Smooth muscle cell (in vitro differentiated cells): ENCODE results near the gene NKAIN2. TPM values are rescaled to one million over a fixed set of nuclear protein-coding genes. Genes with fewer than 3 reads are reported as not detected.

ENCODE experiments used
- DNase-seq: peaks from one replicate; lab custom pipeline; 2025; ENCODE audit not compliant: unreplicated experiment; lab: John Stamatoyannopoulos, UW
- H2AFZ ChIP-seq: fragments of 200-600 bp; sonication (generic); 2 replicates; pipeline ENCODE4 v1.6.0; 2016; ENCODE audit warnings: antibody characterized with exemption, low read depth, mild to moderate bottlenecking
- H3F3A ChIP-seq: fragments of 200-600 bp; sonication (generic); 2 replicates; pipeline ENCODE4 v1.6.0; 2017; ENCODE audit warnings: antibody characterized with exemption, low read depth
- H3K27ac ChIP-seq: fragments of 200-600 bp; sonication (generic); 2 replicates; pipeline ENCODE4 v1.5.1; 2016; ENCODE audit warnings: low read depth, mild to moderate bottlenecking
- H3K27me3 ChIP-seq: fragments of 200-600 bp; sonication (generic); 2 replicates; pipeline ENCODE4 v1.6.1; 2016; ENCODE audit warnings: low read depth, mild to moderate bottlenecking
- H3K36me3 ChIP-seq: fragments of 200-600 bp; sonication (generic); 2 replicates; pipeline ENCODE4 v1.5.1; 2016; ENCODE audit warnings: low read depth
- H3K4me1 ChIP-seq: fragments of 200-600 bp; sonication (generic); 2 replicates; pipeline ENCODE4 v1.5.1; 2016; ENCODE audit warnings: low read depth
- H3K4me2 ChIP-seq: fragments of 200-600 bp; sonication (generic); 2 replicates; pipeline ENCODE4 v1.6.0; 2016; ENCODE audit warnings: mild to moderate bottlenecking
- H3K4me3 ChIP-seq: fragments of 200-600 bp; sonication (generic); 2 replicates; pipeline ENCODE4 v1.5.1; 2016; ENCODE audit warnings: mild to moderate bottlenecking
- H3K79me2 ChIP-seq: fragments of 200-600 bp; sonication (generic); 2 replicates; pipeline ENCODE4 v1.6.0; 2016; ENCODE audit warnings: low read depth, mild to moderate bottlenecking
- H3K9ac ChIP-seq: fragments of 200-600 bp; sonication (generic); 2 replicates; pipeline ENCODE4 v1.6.0; 2016; ENCODE audit warnings: low read depth
- H3K9me3 ChIP-seq: fragments of 200-600 bp; sonication (generic); replicated peaks from 2 replicates; pipeline ENCODE4 v1.5.1; 2016; ENCODE audit warnings: low read depth
- H4K20me1 ChIP-seq: fragments of 200-600 bp; sonication (generic); 2 replicates; pipeline ENCODE4 v1.6.0; 2016; ENCODE audit warnings: low read depth
- CTCF ChIP-seq: fragments of 200-600 bp; sonication (generic); IDR thresholded peaks from 2 replicates; pipeline ENCODE4 v1.5.1; 2017; ENCODE audit warnings: borderline replicate concordance, mild to moderate bottlenecking, antibody characterized with exemption; ENCODE audit not compliant: insufficient read depth, poor library complexity, severe bottlenecking
- WGBS: methylation state at CpG from one replicate; pipeline ENCODE4 v1.1.7; 2016; ENCODE audit warnings: low lambda C conversion rate; 5-methylcytosine and 5-hydroxymethylcytosine counted together
- polyA plus RNA-seq: library from polyadenylated mRNA; unstranded; fragments of >200 nt; fragmentation: Nextera tagmentation; extraction: Ambion mirVana; gene quantifications from 2 replicates; pipeline ENCODE4 v1.2.1, GENCODE V29; 2016
- total RNA-seq: library from RNA; depleted of rRNA; stranded (reverse); fragments of >200 nt; gene quantifications from 2 replicates; pipeline ENCODE4 v1.2.3, GENCODE V29; 2014

NKAIN2 gene
- total and polyA plus RNA-seq, 2 experiments from 2014 or later, result 0.09 TPM; not detected in 1

GRCh38 chr6:124029567-124029966 lies 225.9 kb downstream of the NKAIN2 start:
- no peaks in the 10 kb centered on the region for H3K79me2 ChIP-seq
- no peaks in the 10 kb centered on the region for H3K27me3 ChIP-seq
- no peaks in the 10 kb centered on the region for H3F3A ChIP-seq
- H2AFZ ChIP-seq, result no peak overlapping the region
- H3K9ac ChIP-seq, result no peak overlapping the region
- H4K20me1 ChIP-seq, result no peaks in the 10 kb centered on the region
- no peak for DNase-seq
- no peak for TF ChIP-seq CTCF
- H3K36me3 ChIP-seq, result no peaks in the 10 kb centered on the region
- WGBS, result 78% methylated on average over 5 of the region's 5 CpGs
- H3K4me2 ChIP-seq, result no peak overlapping the region
- no peaks in the 10 kb centered on the region for H3K4me1 ChIP-seq
- no peak overlapping the region for H3K4me3 ChIP-seq
- H3K9me3 ChIP-seq, result no peaks in the 10 kb centered on the region
- no peak overlapping the region for H3K27ac ChIP-seq

GRCh38 chr6:124033501-124033900 lies 229.8 kb downstream of the NKAIN2 start:
- Histone ChIP-seq H3F3A (no peaks in the 10 kb centered on the region), H3K9me3 (no peaks in the 10 kb centered on the region), H3K27me3 (no peaks in the 10 kb centered on the region), H3K27ac (no peak overlapping the region), H3K36me3 (no peaks in the 10 kb centered on the region), H3K4me1 (no peaks in the 10 kb centered on the region), H3K79me2 (no peaks in the 10 kb centered on the region), H4K20me1 (no peaks in the 10 kb centered on the region), H2AFZ (no peak overlapping the region), H3K4me2 (no peak overlapping the region), H3K4me3 (no peak overlapping the region), H3K9ac (no peak overlapping the region)
- WGBS, result 61% methylated on average over 3 of the region's 3 CpGs
- TF ChIP-seq CTCF, result no peak
- no peak for DNase-seq

GRCh38 chr6:124036384-124036783 lies 232.7 kb downstream of the NKAIN2 start:
- 63% methylated on average over 2 of the region's 2 CpGs for WGBS

More at GRCh38 chr6:124036384-124036783, 232.7 kb downstream of the NKAIN2 start:
- Histone ChIP-seq H3K4me3 (no peak overlapping the region), H3K4me1 (no peaks in the 10 kb centered on the region), H3K9ac (no peak overlapping the region), H3K27me3 (no peaks in the 10 kb centered on the region), H3K4me2 (no peak overlapping the region), H4K20me1 (no peaks in the 10 kb centered on the region), H3K27ac (no peak overlapping the region), H3F3A (no peaks in the 10 kb centered on the region), H2AFZ (no peak overlapping the region), H3K9me3 (no peaks in the 10 kb centered on the region), H3K79me2 (no peaks in the 10 kb centered on the region), H3K36me3 (no peaks in the 10 kb centered on the region)
- no peak for DNase-seq
- TF ChIP-seq CTCF, result no peak
